GM18951 (cell line): Measurements from ENCODE around the gene PCMT1.
A peak's percentile ranks its signal among the peaks of the same experiment; 100 is the strongest.
"Not testable (repeated sequence)": the region's sequence is repeated elsewhere in the genome, so short reads cannot be mapped to it uniquely, and the experiment has no call there.

ENCODE experiments used
- POLR2A ChIP-seq: IDR thresholded peaks from 4 replicates; pipeline ENCODE4 v1.6.1; 2011; ENCODE audit warnings: mild to moderate bottlenecking; ENCODE audit not compliant: insufficient read length, insufficient read depth; ENCODE audit errors: extremely low read depth
- in situ Hi-C: fragments of 300-500 bp; cut with MboI; formaldehyde crosslinking; loops from one replicate; pipeline ENCODE4 v1.12.0; 2022; ENCODE audit warnings: low sequenced_read_pairs, mixed read lengths, inconsistent platforms; ENCODE audit not compliant: unreplicated experiment

Gene PCMT1

DNA sequence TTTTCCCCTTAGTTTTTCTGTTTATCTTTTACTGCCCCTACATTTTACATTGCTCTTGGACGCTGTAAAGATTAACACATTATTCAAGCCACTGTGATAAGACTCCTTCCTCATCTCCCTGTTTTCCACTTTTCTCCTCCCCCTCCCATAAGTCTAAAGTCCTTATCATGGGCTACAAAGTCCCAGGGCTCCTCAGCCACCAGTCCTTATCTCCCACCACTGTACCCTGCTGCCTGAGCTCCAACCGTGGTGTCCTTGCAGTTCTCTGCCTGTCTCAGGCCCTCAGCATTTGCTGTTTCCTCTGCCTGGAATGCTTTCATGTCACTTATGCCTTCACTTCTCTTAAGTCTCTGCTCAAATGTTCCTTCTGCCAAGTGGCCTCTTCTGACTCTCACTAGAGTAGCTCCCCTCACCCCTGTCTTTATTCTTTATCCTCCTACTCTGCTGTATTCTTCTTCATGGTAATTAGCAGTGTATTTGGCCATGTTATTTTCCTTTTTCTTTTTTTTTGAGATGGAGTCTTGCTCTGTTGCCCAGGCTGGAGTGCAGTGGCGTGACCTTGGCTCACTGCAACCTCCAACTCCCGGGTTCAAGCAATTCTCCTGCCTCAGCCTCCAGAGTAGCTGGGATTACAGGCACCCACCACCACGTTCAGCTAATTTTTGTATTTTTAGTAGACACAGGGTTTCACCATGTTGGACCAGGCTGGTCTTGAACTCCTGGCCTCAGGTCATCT is 20.9 kb upstream of the PCMT1 start:
- in situ Hi-C loops = no loop called here
- no peak for TF ChIP-seq POLR2A

DNA sequence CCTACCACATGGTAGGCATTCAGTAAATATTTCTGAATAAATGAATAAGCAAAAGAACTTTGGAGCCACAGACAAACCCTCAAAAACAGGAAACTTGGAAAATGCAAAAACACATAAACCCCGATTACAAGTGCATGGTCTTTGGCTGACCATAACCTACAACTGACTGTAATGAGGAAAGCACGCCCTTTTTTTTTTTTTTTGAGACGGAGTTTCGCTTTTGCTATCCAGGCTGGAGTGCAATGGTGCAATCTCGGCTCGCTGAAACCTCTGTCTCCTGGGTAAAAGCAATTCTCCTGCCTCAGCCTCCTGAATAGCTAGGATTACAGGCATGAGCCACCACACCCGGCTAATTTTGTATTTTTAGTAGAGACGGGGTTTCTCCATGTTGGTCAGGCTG is 19.7 kb upstream of the PCMT1 start:
- in situ Hi-C loops = no loop called here
- TF ChIP-seq POLR2A = no peak

DNA sequence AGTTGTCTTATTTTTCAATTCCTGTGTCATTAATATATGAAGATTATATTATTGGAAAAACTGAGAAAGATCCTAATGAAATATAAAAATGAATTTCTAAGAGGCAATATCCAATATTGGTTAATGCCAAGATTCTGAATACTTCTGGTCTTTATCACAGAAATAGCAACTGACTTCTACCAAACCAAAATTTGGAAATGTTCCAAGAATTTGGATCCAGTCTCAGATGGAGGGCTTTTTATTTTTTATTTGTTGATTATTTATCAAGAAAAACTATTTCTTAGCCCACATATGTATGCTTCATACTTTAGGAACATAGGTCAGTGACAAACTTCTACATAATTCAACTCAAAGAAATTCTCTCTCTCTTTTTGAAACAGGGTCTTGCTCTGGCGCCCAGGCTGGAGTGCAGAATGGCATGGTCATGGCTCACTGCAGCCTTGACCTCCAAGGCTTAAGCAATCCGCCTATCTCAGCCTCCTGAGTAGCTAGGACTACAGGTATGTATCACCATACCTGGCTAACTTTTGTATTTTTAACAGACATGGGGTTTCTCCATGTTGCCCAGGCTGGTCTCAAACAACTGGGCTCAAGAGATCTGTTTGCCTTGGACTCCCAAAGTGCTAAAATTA is 16.3 kb upstream of the PCMT1 start:
- in situ Hi-C loops = no loop called here
- TF ChIP-seq POLR2A = no peak

DNA sequence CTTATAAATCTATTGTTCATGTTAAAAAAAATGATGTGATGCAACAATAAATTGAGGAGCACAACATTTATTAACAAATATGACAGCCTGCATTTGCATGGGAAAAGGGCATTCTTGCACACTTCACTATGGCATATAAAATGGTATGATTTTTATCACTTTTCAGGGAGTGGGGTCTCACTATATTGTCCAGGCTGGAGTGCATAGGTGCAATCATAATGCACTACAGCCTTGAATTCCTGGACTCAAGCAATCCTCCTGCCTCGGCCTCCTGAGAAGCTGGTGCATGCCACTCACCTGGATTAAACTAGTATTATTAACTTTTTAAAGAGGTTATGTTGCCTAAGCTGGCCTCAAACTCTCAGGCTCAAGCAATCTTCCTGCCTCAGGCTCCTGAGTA is 14.6 kb upstream of the PCMT1 start:
- TF ChIP-seq POLR2A = no peak
- in situ Hi-C loops = no loop called here

DNA sequence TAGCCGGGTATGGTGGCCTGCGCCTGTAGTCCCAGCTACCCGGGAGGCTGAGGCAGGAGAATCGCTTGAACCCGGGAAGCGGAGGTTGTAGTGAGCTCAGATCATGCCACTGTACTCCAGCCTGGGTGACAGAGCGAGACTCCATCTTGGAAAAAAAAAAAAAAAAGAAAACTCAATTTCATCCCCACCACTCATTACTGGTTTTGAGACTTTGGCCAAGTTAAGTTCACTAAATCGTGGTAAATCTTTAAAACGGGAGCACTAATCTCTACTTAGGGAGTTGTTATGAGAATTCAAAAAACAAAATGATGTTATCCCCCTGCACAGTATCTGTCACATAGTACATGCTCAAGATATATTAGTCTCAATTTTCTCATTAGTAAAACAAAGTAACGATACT is 4.3 kb upstream of the PCMT1 start:
- in situ Hi-C loops = not testable (repeated sequence)

DNA sequence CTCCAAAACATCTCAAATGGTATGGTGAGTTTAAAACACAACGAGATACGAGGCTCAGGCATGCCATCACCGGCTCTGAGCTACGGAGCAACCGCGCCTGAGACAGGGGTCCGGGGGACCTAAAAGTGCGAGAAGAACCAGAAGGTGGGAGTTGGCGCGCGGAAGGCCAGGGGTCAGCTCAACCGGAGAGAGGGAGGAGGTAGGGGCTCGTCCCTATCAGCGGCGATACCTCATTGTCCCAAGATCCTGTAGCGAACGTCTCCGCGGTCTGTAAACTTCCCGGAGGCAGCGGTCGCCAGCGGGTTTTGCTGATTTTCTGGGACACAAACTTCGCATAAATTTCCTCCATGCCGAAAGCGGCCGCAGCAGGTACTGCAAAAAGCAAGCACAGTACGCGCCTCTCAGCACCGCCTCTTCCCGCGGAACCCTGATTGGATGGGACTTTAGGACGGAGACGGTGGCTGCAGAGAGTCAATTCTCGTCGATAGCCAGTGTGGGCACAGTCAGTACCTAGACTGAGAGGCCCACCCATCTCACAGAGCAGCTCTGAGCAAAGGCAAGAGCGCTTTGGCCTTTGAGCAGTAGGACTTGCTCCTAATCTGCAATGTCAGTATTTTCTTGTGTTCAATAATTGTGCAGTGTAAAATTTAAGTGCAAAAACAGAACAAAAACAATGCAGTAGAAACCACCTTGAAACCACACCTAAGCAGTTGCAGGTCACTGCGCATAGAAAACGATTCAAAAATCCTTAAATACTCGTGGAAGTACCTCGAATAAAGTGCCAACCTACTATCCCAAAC is 3.2 kb upstream of the PCMT1 start, which contains the start of gene NUP43:
Gene NUP43, minus strand, starts transcription at position 383 of the 800 bp plus-strand sequence. Its CDS starts 34 bp downstream, at position 349.
- TF ChIP-seq POLR2A = peak; percentile 75
- in situ Hi-C loops = no loop called here

DNA sequence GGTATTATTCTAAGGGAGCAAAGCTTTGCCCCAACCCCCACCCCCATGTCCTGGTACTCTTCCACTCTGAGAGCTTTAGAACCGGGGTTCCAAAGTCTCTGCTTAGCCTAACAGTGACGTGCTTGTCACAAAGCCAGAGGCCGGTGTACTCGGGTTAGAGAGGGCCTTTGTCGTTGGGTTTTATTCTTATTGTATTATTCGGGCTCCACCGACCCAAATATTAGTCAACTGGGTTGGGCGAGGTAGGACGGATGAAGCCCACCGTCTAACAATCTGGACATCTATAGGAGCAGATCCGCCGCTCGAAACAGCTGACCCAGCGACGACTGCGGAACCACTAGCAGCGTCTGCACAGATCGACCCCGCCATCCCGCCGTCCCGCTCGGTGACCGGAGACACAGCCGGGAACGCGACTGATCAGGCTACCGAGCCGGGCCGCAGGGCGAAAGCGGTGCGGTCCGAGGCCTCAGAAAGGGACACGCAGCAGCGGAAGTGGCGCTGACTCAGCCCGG is 403 bp upstream of the PCMT1 start:
- in situ Hi-C loops = not testable (repeated sequence)

DNA sequence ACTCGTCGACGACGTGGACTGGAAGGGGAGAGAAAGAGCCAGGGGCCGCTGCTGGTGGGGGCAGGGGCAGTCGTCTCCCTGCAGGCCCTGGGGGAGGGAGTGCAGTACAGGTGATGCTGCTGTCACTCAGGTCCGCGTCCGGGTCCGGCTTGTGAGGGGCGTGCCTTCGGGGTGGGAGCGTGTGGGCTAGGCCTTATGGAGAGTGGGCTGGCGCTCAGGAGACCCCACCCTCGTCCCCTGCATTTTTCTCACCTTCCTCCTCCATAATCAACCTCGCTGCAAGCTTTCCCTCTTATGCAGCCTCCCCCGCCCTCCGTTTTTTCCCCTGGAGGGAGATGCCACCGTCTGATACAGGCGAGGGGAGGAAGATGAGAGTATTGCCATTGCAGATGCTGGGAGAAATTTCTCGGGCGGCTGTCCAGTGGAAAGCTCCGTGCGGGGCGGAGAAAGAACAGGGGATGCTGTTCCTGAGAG is 632 bp downstream of the PCMT1 start:
- in situ Hi-C loops = no loop called here
- no peak for TF ChIP-seq POLR2A

DNA sequence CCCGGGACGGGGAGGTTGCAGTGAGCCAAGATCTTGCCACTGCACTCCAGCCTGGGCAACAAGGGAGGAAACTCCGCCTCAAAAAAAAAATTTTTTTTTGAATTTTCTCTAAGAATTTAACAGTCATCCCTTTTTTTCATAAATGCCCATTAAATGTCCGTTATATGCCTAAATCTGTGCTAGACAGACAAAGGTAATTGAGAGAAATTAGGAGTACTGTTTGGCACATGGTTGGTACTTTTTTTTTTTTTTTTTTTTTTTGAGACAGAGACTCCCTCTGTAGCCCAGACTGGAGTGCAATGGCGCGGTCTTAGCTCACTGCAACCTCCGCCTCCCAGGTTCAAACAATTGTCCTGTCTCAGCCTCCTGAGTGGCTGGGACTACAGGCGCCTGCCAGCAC is 1.7 kb downstream of the PCMT1 start:
- TF ChIP-seq POLR2A = no peak
- in situ Hi-C loops = no loop called here

DNA sequence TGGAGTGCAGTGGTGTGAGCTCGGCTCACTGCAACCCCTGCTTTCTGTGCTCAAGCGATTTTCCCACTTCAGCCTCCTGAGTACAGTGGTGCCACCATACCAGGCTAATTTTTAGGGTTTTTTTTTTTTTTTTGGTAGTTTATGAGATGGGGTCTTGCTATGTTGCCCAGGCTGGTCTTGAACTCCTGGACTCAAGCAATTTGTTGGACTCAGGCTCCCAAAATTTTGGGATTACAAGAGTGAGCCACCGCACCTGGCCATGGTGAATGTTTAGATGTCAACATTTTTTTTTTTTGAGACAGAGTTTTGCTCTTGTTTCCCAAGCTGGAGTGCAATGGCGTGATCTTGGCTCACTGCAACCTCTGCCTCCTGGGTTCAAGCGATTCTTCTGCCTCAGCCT is 2.4 kb downstream of the PCMT1 start:
- in situ Hi-C loops = not testable (repeated sequence)

DNA sequence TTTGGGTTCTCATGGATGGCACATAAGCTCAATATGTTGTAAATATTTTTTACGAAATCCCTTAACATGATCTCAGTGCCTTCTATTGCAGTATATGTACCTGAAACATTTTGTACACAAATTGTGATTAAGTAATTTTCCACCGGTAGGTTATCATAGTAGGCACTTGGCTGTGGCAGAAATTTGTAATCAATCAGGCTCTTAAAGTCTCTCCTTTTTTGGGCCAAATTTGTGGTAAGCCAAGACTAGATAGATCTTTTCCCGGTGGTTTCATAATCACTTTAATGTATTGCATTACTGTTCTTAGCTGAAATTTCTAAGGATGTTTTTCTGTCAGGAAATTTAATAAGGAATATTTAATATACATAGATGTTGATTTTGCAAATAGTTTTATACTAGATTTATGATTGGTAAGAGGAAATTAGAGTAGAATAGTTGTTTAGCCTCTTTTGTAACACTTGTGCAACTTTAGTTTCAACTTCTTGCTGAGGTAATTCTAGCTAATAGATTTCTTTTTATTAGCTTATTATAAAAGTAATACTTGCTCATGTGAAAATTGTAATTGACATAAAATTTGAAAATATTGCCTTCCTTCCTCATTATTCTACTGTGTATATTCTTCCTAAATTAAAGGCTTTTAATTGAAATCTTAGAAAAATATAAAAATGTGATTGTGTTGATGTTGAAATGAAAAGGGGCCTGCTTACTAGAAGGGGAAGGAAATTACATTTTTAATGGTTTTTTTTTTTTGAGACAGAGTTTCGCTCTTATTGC is 3.2 kb downstream of the PCMT1 start:
- in situ Hi-C loops = no loop called here
- TF ChIP-seq POLR2A = no peak

DNA sequence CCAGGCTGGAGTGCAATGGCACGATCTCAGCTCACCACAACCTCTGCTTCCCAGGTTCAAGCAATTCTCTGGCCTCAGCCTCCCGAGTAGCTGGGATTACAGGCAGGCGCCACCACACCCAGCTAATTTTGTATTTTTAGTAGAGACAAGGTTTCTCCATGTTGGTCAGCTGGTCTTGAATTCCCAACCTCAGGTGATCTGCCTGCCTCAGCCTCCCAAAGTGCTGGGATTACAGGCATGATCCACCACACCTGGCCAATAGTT is 3.8 kb downstream of the PCMT1 start:
- in situ Hi-C loops = not testable (repeated sequence)

DNA sequence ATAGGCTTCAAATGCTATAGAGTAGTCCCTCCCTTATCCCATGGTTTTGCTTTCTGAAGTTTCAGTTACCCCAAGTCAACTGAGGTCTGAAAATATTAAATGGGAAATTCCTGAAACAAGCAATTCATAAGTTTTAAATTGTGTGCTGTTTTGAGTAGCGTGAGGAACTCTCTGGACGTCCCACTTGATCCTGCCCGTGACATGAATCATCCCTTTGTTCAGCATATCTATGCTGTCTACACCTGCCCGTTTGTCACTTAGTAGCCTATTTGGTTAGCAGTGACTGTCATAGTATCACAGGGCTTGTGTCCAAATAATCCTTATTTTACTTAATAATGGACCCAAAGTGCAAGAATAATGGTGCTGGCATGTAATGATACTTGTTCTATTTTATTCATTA is 5.0 kb downstream of the PCMT1 start:
- in situ Hi-C loops = no loop called here
- TF ChIP-seq POLR2A = no peak
